ENCODE data around the gene TCF3.

The TCF3 gene

GRCh38 chr19:1580957-1581356 lies 71.5 kb downstream of the TCF3 start:
- no peak for DNase-seq

- no peak for DNase-seq
These were observed 72.0 kb downstream of the TCF3 start for GRCh38 chr19:1580382-1580781.

GRCh38 chr19:1579222-1579621 lies 73.2 kb downstream of the TCF3 start:
- no peak for DNase-seq

- no peak for DNase-seq
These were observed 74.3 kb downstream of the TCF3 start for GRCh38 chr19:1577929-1578618.

GRCh38 chr19:1577090-1577928 lies 75.1 kb downstream of the TCF3 start:
- DNase-seq = no peak

GRCh38 chr19:1576242-1577089 lies 75.9 kb downstream of the TCF3 start:
- no peak for DNase-seq

- no peak for DNase-seq
These were observed 76.8 kb downstream of the TCF3 start for GRCh38 chr19:1575323-1576241.

- no peak for DNase-seq
These were observed 77.9 kb downstream of the TCF3 start for GRCh38 chr19:1574354-1575136.

- DNase-seq = no peak
These were observed 79.6 kb downstream of the TCF3 start for GRCh38 chr19:1572795-1573194.

- no peak for DNase-seq
These were observed 81.1 kb downstream of the TCF3 start for GRCh38 chr19:1571358-1571757.

- no peak for DNase-seq
These were observed 81.6 kb downstream of the TCF3 start for GRCh38 chr19:1570836-1571235.

GRCh38 chr19:1569997-1570396 lies 82.4 kb downstream of the TCF3 start:
- DNase-seq = no peak

GRCh38 chr19:1568320-1569019 lies 83.9 kb downstream of the TCF3 start, which contains the start of gene MEX3D:
MEX3D (minus strand) TSS chr19:1568325; CDS start chr19:1568058, 267 bp downstream.
- peak in 11 of 14 donors; percentile 4 to 76 (median 34) for DNase-seq

- no peak for DNase-seq
These were observed 84.6 kb downstream of the TCF3 start for GRCh38 chr19:1567848-1568227.

GRCh38 chr19:1567116-1567847 lies 85.1 kb downstream of the TCF3 start:
- DNase-seq = peak in 2 of 14 donors; percentile 42 to 57

- peak in 13 of 14 donors; percentile 49 to 94 (median 86) for DNase-seq
These were observed 85.9 kb downstream of the TCF3 start for GRCh38 chr19:1566392-1567115.

- DNase-seq = no peak
These were observed 89.2 kb downstream of the TCF3 start for GRCh38 chr19:1563251-1563650.

GRCh38 chr19:1561236-1561842 lies 91.1 kb downstream of the TCF3 start:
- no peak for DNase-seq
